Anterior cingulate cortex (tissue), 58 donors: ENCODE measurements around the gene TMEFF1.
"Not testable (repeated sequence)": the region's sequence is repeated elsewhere in the genome, so short reads cannot be mapped to it uniquely, and the experiment has no call there.

Experiments
- DNase-seq, 58 donors: peaks; one replicate each; lab custom pipeline; 2025; lab: John Stamatoyannopoulos, UW

TMEFF1 gene

GRCh38 chr9:100472788-100473275, at the start of gene TMEFF1:
TSS of gene TMEFF1 (plus strand) at chr9:100473149. CDS start at chr9:100473545, 396 bp downstream.
- peak in 48 of 58 donors; percentile 16 to 83 (median 56) for DNase-seq

- no peak for DNase-seq
Observed at GRCh38 chr9:100425758-100426157, 47.2 kb upstream of the TMEFF1 start.

GRCh38 chr9:100426189-100426529, 46.8 kb upstream of the TMEFF1 start:
- DNase-seq = no peak

DNA sequence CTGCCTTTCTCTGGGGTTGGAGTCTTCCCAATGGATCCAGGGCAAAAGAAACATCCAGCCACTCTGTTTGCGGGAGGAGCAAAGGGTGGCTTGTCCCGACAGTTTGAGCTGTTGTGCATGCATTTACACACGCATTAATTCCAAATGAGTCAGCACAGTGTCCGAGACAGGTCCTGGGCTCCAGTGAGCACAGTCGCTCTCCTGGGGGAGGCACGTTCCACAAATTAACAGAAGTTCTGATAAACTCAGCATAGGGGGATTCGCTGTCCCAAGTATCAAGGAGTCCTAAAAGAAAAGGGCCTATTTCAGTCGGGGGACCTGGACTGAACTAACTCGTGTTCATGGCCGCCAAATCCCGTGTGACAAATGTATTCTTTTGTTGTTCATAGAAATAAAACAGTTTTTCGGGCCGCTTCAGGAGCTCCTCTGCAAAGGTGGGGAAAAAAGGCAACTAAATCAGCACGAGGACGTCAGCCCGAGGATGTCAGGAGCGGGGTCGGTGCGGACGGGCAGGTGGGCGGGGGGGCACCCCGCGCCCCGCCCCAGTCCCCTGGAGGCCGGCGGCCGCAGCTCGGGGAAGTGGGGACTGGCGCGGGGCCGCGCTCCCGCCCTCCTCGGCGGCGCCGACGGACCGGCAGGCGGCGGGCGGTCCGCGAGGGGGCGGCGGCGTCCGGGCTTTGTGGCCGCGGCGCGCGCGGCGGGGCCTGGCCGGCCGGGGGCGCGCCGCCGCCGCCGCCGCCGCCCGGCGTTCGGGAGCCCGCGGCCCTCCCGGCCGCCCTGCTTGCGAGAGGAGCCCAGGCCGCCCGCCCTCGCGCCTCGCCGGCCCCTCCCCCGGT, 46.2 kb upstream of the TMEFF1 start, which contains the start of gene MSANTD3:
MSANTD3 (plus strand) TSS at position 614 of the 836 bp plus-strand sequence. CDS start 14,796 bp downstream, outside the sequence.
- peak in 35 of 58 donors; percentile 15 to 69 (median 48) for DNase-seq

DNA sequence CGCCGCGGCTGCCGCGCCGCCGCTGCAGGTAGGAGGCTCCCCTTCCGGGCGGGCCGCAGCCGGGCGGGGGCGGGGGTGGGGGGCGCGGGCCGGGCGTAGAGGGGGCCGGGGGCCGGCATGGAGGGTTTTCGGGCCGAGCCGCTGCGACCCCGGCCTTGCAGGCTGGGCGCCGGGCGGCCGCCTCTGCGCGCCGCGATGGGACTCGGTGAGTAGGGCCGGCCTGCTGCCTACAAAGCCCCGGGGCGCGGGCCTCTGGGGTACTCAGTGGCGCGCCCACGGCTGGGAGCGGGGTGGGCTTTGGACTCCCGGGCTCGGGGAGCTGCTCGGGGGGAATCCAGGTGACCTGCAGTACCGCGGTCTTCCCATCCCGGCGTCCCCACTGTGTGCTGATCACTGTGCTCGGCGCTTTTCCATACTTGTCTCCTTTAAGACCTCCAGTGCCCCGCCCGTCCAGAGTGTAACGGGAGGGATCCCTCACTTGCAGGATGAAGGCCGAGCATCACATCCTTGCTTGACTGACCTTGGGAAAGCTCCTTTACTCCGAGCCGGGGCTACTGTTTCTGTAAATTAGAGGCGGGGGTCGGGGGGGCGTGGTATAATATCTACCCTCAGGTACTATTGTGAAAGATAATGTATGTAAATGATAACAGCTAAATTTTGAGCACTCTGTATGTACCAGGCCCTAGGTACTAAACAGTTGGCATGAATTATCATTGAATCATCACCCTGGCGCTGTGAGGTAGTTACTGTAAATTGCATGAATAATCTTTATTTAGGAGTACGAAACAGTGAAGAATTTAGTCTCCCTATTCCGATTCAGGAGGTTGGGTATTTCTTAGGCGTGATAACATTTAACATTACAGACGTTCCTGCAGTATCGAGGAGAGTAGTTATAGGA, 45.3 kb upstream of the TMEFF1 start:
- DNase-seq = peak in 42 of 58 donors; percentile 15 to 79 (median 50)

DNA sequence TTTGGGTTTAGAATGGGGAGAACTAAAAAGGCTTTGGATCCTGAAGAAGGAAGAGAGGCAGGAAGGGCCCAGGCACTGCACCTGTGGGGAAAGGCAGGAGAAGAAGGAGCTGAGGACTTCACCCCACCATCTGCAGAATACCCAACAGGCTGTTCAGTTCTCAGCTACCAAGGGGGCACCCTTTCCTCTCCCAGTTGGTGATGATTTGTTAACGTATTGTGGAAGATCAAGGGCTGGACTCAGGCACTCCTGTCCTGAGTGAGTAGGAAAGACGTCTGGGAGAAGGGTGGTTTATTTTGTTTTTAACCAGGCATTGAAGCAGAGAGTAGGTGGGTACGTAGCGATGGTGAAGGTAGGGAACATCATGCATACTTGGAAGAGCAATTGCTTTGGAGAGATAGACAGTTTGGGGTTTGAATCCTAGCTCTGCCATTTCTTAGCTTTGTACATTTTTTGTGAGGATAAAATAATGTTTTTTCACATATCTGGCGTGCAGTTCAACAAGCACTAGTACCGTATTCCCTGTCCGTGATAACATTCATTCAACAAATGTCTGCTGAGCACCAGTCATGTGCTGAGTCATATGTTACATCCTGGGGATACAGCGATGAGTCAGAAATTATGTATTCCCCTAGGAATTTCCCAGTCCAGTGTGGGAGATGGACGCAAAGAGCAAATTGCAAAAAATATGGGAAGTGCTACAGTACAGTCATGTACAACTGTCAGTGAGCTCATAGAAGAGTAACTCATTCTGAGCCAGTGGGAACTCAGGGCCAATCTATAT, 43.9 kb upstream of the TMEFF1 start:
- DNase-seq = peak in 14 of 58 donors; percentile 2 to 55 (median 28)

GRCh38 chr9:100430286-100430940, 42.5 kb upstream of the TMEFF1 start:
- DNase-seq = no peak

DNA sequence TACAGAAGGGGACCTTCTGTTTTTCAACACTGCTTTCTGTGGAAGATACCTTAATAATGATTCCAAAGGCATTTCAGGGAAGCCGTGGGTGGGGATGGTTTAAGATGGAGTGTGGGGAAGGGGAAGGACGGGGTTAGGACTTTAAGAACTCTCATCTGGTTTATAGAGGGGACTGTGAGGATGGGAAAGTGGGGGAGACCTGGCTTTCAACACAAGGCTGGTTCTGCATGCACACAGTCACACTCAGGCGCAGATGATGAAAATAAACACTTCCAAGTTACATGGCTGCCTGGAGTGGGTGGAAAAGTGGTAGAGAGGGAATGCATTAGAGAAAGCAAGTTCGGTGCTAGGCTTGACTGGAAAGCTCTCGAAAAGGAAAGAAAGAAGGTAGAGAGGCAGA, 41.1 kb upstream of the TMEFF1 start:
- peak in 2 of 58 donors; percentile 7 to 23 for DNase-seq

GRCh38 chr9:100432736-100433135, 40.2 kb upstream of the TMEFF1 start:
- no peak for DNase-seq

GRCh38 chr9:100436571-100436970, 36.4 kb upstream of the TMEFF1 start:
- no peak for DNase-seq

DNA sequence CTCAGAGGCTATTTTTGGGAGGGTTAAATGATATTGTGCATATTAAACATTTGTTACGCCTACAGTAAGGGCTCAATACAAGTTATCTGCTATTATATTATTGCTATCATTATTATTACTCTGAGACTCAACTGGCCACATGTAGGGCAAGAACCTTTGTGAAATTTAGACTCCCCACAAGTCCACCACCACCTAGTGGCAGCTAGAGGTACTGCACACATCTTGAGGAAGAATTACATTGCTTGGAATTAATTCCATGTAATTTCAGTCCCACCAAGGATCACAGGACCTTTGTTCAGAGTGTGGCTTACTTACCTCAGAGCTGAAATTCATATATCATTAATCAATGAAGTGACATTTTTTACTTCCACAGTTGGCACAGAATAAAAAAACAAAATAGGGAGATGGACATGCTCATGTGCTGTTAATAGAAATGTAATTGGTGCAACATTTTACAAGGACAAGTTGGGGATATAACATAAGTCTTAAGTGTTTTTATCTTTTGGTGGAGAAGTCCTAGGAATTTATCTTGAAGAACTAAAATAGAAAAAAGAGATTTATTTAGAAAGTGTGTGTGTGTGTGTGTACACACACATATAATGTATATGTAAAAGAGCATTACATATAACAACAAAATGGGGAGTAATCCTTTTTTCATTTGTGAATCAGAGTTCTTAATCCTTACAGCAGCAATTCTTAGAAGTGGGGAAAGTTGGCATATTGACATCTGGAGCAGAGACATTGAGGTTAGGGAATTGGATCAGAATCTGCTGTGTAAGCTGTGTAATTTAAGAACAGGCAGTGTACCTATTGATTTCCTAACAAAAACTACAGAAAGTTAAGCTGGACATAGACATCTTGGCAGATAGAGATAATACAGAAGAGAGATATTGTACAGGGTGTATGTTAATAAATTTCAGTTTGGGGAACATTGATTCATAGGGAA, 34.8 kb upstream of the TMEFF1 start:
- DNase-seq = peak in 29 of 58 donors; percentile 4 to 72 (median 21)

DNA sequence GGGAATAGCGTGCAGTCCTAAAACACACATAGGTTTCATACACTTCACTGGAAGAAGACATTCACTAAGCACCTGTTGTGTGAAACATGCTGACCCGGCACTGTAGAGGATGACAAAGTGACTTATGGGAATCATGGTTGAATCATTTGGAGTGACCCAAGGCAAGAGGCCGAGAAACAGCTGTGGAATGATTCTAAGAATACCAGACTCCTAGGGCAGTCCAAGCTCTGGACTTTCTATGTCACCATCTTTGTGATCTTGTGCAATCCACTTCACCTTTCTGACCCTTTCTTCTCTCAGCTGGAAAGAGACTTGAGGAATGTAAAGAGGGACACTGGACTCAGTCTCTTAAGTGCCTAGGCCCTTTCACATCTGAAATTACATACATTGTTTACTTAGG, 32.9 kb upstream of the TMEFF1 start:
- DNase-seq = no peak

DNA sequence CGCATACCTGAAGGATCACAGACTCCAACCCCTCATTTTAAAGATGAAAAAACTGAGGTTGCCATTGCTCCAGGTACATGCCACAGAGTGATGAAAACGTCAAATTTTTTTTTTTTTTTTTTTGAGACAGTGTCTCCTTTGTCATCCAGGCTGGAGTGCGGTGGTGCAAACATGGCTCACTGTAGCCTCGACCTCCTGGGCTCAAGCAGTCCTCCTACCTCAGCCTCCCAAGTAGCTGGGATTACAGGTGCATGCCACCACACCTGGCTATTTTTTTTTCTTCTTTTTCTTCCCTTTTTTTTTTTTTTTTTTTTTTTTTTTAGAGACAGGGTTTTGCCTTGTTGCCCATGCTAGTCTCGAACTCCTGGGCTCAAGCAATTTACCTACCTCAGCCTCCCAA, 32.5 kb upstream of the TMEFF1 start:
- DNase-seq = not testable (repeated sequence)

DNA sequence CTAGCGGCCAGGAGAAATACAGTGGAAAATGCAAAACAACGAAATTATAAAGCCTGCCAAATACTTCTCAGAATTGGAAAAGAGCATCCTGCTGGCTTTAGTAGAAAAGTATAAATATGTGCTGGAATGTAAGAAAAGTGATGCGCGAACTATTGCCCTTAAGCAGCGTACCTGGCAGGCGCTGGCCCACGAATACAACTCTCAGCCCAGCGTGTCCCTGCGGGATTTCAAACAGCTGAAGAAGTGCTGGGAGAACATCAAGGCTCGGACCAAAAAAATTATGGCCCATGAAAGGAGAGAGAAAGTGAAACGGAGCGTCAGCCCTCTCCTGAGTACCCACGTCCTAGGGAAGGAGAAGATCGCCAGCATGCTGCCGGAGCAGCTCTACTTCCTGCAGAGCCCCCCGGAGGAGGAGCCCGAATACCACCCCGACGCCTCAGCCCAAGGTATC, 31.0 kb upstream of the TMEFF1 start:
- no peak for DNase-seq

GRCh38 chr9:100443781-100444768, 28.9 kb upstream of the TMEFF1 start:
- DNase-seq = no peak

GRCh38 chr9:100445161-100445902, 27.6 kb upstream of the TMEFF1 start:
- no peak for DNase-seq
